ENCODE data around the gene CEMIP2.

CEMIP2 gene, protein sequence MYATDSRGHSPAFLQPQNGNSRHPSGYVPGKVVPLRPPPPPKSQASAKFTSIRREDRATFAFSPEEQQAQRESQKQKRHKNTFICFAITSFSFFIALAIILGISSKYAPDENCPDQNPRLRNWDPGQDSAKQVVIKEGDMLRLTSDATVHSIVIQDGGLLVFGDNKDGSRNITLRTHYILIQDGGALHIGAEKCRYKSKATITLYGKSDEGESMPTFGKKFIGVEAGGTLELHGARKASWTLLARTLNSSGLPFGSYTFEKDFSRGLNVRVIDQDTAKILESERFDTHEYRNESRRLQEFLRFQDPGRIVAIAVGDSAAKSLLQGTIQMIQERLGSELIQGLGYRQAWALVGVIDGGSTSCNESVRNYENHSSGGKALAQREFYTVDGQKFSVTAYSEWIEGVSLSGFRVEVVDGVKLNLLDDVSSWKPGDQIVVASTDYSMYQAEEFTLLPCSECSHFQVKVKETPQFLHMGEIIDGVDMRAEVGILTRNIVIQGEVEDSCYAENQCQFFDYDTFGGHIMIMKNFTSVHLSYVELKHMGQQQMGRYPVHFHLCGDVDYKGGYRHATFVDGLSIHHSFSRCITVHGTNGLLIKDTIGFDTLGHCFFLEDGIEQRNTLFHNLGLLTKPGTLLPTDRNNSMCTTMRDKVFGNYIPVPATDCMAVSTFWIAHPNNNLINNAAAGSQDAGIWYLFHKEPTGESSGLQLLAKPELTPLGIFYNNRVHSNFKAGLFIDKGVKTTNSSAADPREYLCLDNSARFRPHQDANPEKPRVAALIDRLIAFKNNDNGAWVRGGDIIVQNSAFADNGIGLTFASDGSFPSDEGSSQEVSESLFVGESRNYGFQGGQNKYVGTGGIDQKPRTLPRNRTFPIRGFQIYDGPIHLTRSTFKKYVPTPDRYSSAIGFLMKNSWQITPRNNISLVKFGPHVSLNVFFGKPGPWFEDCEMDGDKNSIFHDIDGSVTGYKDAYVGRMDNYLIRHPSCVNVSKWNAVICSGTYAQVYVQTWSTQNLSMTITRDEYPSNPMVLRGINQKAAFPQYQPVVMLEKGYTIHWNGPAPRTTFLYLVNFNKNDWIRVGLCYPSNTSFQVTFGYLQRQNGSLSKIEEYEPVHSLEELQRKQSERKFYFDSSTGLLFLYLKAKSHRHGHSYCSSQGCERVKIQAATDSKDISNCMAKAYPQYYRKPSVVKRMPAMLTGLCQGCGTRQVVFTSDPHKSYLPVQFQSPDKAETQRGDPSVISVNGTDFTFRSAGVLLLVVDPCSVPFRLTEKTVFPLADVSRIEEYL (N-terminal part only)

DNA sequence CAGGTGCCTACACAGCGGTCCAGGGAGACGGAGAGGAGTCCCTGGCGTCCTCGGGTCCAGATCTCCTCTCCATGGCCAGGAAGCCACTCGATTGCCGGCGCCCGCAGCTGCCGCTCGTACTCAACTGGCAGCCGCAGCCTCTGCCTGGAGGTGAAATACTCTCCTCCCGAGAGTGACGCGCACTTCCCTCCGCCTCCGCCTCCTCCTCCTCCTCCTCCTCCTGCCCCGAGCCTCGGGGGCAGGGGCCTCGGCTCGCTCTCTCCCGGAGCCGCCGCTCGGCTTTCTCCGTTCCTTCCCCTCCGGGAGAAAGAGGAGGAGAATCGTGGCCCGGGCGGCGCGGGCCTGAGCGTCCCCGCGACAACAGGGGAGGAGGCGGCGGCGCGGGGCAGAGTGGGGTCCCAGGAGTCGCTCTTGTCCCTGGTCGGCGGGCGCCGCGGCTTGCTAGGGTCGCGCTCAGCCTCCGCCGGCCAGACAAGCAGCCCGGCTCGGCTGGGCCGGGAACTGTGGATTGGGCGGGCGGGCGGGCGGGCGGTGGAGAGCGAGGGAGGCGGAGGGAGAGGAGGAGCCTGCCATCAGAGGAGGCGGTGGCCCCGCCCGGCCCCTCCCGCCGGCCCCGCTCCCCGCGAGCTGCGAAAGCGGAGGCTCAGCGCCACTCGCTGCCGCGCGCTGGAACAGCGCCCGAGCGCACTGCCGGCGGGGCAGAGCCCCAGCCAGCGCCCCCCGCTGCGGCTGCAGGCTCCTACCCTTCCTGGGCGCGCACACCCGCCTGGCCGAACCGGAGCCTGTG lies at the start of gene CEMIP2:
CEMIP2 (minus strand) TSS at position 126 of the 787 bp plus-strand sequence. CDS start 18,140 bp downstream, outside the sequence.
- TF ChIP-seq, protein P1, sequence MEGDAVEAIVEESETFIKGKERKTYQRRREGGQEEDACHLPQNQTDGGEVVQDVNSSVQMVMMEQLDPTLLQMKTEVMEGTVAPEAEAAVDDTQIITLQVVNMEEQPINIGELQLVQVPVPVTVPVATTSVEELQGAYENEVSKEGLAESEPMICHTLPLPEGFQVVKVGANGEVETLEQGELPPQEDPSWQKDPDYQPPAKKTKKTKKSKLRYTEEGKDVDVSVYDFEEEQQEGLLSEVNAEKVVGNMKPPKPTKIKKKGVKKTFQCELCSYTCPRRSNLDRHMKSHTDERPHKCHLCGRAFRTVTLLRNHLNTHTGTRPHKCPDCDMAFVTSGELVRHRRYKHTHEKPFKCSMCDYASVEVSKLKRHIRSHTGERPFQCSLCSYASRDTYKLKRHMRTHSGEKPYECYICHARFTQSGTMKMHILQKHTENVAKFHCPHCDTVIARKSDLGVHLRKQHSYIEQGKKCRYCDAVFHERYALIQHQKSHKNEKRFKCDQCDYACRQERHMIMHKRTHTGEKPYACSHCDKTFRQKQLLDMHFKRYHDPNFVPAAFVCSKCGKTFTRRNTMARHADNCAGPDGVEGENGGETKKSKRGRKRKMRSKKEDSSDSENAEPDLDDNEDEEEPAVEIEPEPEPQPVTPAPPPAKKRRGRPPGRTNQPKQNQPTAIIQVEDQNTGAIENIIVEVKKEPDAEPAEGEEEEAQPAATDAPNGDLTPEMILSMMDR (conservative IDR thresholded peaks at IDR 0.05; ENCODE audit: low read length), result peak; percentile 16; the same call in 1 of the 2 replicates
- peak; percentile 90 for DNase-seq (ENCODE audit: low read depth)
- peak within 1 kb of the TSS; percentile 81 for H3K4me3 ChIP-seq (ENCODE audit: low read length)

DNA sequence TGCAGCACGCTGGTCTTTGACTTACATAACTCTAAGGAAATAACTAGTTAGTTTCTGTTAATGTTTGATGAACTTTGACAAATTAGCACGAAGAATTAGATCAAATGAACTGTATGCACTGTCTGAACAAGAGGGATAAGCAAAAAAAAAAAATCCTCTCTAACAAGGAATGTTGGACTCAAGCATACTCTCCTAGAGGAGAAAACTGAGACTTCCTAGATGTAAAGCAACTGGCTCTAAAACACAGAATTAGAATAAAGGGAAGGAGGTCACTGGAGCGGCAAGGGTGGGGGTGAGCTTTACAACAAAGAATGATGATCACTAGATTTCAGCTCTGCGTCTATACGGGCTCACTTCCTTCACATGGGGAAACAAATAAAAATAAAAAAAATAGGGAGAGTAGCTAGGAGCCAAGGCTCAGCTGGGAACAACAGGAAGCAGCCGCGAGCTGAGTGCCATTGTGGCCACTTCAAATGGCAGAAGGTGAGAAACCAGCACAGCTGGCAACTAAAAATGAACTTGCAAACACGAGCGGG lies 48.7 kb upstream of the CEMIP2 start:
- TF ChIP-seq, protein P1 (conservative IDR thresholded peaks at IDR 0.05; ENCODE audit: low read length), result no peak
- H3K4me3 ChIP-seq (ENCODE audit: low read length), result no peak overlapping the region
- no peak for DNase-seq (ENCODE audit: low read depth)

DNA sequence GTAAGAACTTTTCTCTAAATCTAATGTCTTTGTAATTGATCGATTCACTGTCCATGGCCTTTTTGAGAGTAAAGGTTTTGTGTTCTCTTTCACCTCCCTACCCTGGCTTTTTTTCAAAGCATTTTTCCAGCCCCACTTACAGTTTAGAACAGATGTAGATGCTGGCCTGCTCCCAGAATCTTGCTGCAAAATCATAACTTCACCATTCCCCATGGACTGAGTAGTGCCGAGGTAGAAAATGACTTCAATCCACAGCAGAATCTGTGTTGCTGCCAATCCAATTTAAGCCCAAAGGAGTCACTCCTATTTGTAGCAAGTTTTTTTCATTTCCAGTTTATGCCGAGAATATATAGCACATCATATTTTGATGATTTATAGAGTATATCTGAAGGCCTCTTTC lies 46.5 kb upstream of the CEMIP2 start:
- peak; percentile 73 for DNase-seq (ENCODE audit: low read depth)
- no peak overlapping the region for H3K4me3 ChIP-seq (ENCODE audit: low read length)
- TF ChIP-seq, protein P1 (conservative IDR thresholded peaks at IDR 0.05; ENCODE audit: low read length), result no peak

DNA sequence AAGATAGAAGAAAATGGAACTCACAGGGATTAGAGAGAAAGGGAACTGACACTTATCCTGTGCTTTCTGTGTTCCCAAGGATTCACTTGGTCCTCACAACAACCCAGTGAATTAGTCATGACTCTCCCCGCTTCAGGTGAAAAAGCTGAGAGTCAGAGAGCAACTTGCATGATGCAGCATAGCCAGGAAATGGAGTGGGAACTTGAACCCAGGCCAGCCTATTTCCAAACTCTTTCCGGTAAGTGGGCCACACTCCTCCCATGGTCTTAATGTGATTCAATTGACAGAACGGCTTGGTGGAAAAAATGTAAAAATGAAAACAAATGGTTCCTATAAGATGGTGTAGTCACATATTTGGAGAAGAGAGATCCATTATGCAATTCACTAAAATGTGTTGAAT lies 45.9 kb upstream of the CEMIP2 start:
- H3K4me3 ChIP-seq (ENCODE audit: low read length), result no peak overlapping the region
- TF ChIP-seq, protein P1 (conservative IDR thresholded peaks at IDR 0.05; ENCODE audit: low read length), result no peak
- peak; percentile 74 for DNase-seq (ENCODE audit: low read depth)

DNA sequence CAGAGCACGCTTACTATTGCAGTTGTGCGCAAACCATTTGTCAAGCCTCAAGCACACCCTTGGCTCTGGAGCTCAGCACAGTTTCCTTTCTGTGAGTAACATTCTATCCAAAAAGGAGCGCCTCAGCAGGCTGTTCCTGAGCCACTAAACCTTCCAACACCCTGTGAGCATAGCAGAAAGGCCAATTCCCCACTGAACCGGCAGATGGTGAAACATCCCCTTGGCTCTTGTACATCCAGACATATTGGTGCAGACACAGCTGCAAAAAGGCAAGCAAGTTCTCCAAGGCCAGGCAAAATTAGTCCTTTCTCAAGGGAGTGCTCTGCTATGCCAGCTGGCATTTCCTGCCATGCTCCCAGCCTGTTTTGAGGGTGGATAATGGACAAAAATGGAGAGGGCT lies 44.1 kb upstream of the CEMIP2 start:
- H3K4me3 ChIP-seq (ENCODE audit: low read length), result no peak overlapping the region
- TF ChIP-seq, protein P1 (conservative IDR thresholded peaks at IDR 0.05; ENCODE audit: low read length), result peak; percentile 60
- DNase-seq (ENCODE audit: low read depth), result peak; percentile 76

DNA sequence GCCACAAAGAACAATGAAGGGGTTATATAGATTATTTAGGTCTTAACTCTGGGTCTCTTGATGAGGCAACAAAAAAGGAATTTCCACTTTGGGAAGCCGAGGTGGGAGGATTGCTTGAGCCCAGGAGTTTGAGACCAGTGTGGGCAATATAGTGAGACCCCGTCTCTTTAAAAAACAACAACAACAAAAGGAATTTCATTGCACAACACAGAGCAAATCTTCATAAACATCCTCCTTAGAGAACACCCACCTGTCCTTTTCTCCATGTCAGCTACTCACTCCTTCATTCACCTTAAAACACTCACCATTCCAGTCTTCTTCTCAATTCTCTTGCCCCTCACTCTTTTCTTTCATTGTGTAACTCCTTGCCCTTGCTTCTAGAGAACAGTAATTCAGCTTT lies 39.8 kb upstream of the CEMIP2 start:
- no peak for DNase-seq (ENCODE audit: low read depth)
- no peak overlapping the region for H3K4me3 ChIP-seq (ENCODE audit: low read length)
- TF ChIP-seq, protein P1 (conservative IDR thresholded peaks at IDR 0.05; ENCODE audit: low read length), result no peak

Measured in AG10803 (cell line).